Spleen (tissue), 11 donors: Measurements from ENCODE around the gene HEXD. TPM values are rescaled to one million over a fixed set of nuclear protein-coding genes. Genes with fewer than 3 reads are reported as not detected.
"Not testable (repeated sequence)": the region's sequence is repeated elsewhere in the genome, so short reads cannot be mapped to it uniquely, and the experiment has no call there.

Experiments
- DNase-seq: peaks from one replicate; pipeline ENCODE4 v3.0.0-alpha.2; 2020
- H3K27ac ChIP-seq, 8 donors: fragments of 200-600 bp; sonication (generic) in 7 of 8; 1 replicate in 4 of 8; 2 replicates in 4 of 8; pipeline versions ENCODE4 v1.5.0 to v1.8.0; 2016 to 2021; ENCODE audit warnings: inconsistent platforms in 4 of 8, mild to moderate bottlenecking in 4 of 8, moderate library complexity in 1 of 8
- H3K27me3 ChIP-seq, 7 donors: fragments of 200-600 bp; sonication (generic) in 6 of 7; replicated peaks in 1 of 7; 1 replicate in 4 of 7; 2 replicates in 3 of 7; pipeline versions ENCODE4 v1.5.0 to v1.8.0; 2016 to 2021; ENCODE audit warnings: inconsistent platforms in 3 of 7, mild to moderate bottlenecking in 1 of 7
- H3K36me3 ChIP-seq, 6 donors: fragments of 200-600 bp; sonication (generic) in 5 of 6; 1 replicate in 4 of 6; 2 replicates in 2 of 6; pipeline versions ENCODE4 v1.5.0 to v1.8.0; 2016 to 2021; ENCODE audit warnings: inconsistent platforms in 2 of 6
- H3K4me1 ChIP-seq, 6 donors: fragments of 200-600 bp; sonication (generic) in 5 of 6; 1 replicate in 3 of 6; 2 replicates in 3 of 6; pipeline versions ENCODE4 v1.5.0 to v1.8.0; 2016 to 2021; ENCODE audit warnings: inconsistent platforms in 3 of 6
- H3K4me3 ChIP-seq, 8 donors: fragments of 200-600 bp; sonication (generic) in 7 of 8; 1 replicate in 4 of 8; 2 replicates in 4 of 8; pipeline versions ENCODE4 v1.5.0 to v1.8.0; 2016 to 2021; ENCODE audit warnings: inconsistent platforms in 4 of 8, mild to moderate bottlenecking in 4 of 8, moderate library complexity in 2 of 8
- H3K9me3 ChIP-seq, 8 donors: fragments of 200-600 bp; sonication (generic) in 7 of 8; 1 replicate in 4 of 8; 2 replicates in 4 of 8; pipeline versions ENCODE4 v1.5.0 to v1.8.0; 2016 to 2021; ENCODE audit warnings: inconsistent platforms in 4 of 8
- POLR2A ChIP-seq, 3 donors: fragments of 450-650 bp; IDR thresholded peaks; one replicate each; pipeline ENCODE4 v1.5.1; 2017; ENCODE audit warnings: antibody characterized with exemption in 3 of 3, mild to moderate bottlenecking in 1 of 3
- POLR2AphosphoS5 ChIP-seq, 3 donors: sonication (generic); formaldehyde crosslinking; IDR thresholded peaks; one replicate each; pipeline ENCODE4 v1.5.1; 2017; ENCODE audit warnings: antibody characterized with exemption in 3 of 3
- WGBS, 5 donors: extraction: QIAGEN DNeasy Blood & Tissue Kit in 3 of 5; methylation state at CpG; one replicate each; pipeline versions ENCODE4 v1.1.5 to v1.1.7; 2013 to 2018; 5-methylcytosine and 5-hydroxymethylcytosine counted together
- intact Hi-C: fragments of 100-400 bp; cut with DNase I; formaldehyde crosslinking; loops from one replicate; pipeline ENCODE4 v1.15.0; 2023; ENCODE audit warnings: low total_unique reads
- polyA plus RNA-seq, 3 donors: library from polyadenylated mRNA; stranded (reverse); fragments of 200-250 nt; gene quantifications; one replicate each; pipeline ENCODE4 v1.2.1, GENCODE V29; 2013
- total RNA-seq, 7 donors: library from RNA; depleted of rRNA in 3 of 7; stranded (reverse); fragments of >200 nt in 3 of 7; fragmentation: NEBNext Ultra II Directional in 4 of 7; extraction: Animal tissue kit (Norgen Biotek cat#: 25700) in 4 of 7; gene quantifications; one replicate each; pipeline versions ENCODE4 v1.1.0 to v1.2.1, GENCODE V29; 2016 to 2021
- TF ChIP-seq, protein P1 (sequence below), 11 experiments: fragments of 200-600 bp in 7 of 11; fragments of 450-650 bp in 4 of 11; sonication (generic) in 4 of 11; IDR thresholded peaks in 8 of 11; conservative IDR thresholded peaks in 3 of 11; 1 replicate in 7 of 11; 2 replicates in 4 of 11; pipeline versions ENCODE4 v1.4.0 to v1.8.0; 2016 to 2021; ENCODE audit warnings: antibody characterized with exemption in 11 of 11, inconsistent platforms in 4 of 11, mild to moderate bottlenecking in 1 of 11
- donor health status: healthy with polysubstance abuse.
- donor health status: DM: no; HTN: no; CAD: no; lungs with moderate emphysema.
- donor health status: DM: no; HTN: no; CAD: no.
- donor health status: Bipolar disorder and iron deficiency.
- donor health status: healthy.
- donor health status: DM: no; HTN: no; CAD: no.
- donor health status: DM: yes; HTN: yes; CAD: no.

Gene HEXD
- total and polyA plus RNA-seq, 10 donors, result 62.3 to 272 (median 74.7) TPM

DNA sequence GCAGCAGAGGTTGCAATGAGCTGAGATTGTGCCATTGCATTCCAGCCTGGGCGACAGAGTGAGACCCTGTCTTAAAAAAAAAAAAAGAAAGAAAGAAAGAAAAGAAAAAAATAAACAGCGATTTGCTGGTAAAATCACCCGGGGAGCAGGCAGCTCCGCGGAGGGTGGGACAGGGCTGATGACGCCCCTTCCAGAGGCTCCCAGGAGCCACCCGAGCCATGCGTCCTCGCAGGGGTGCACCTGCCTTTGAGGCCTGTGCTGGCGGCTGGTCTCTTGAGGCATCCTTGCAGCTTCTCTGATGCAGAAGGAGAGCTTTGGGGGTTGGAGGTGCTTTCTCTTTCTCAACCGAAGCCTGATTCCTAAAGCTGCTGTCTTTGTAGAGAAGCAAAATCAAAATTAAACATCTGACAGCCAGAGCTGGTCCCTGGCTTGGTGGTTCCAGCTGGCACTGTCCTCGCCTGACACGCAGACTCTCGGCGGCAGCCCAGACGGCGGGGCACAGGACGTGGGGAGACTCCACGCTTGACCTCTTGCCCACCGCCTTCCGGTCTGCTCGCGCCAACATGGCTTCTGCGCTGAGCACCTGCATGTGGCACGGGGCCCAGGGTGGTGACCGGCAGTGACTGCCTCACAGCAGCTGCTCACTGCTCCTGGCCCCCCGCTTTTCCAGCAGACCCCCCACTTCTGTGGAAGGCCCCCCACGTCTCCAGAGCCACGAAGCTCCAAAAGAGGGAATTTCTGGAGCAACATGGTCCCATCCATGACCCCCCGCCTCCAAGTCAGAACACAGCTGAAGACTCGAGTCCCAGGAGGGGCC is 40.0 kb upstream of the HEXD start:
- TF ChIP-seq, protein P1, sequence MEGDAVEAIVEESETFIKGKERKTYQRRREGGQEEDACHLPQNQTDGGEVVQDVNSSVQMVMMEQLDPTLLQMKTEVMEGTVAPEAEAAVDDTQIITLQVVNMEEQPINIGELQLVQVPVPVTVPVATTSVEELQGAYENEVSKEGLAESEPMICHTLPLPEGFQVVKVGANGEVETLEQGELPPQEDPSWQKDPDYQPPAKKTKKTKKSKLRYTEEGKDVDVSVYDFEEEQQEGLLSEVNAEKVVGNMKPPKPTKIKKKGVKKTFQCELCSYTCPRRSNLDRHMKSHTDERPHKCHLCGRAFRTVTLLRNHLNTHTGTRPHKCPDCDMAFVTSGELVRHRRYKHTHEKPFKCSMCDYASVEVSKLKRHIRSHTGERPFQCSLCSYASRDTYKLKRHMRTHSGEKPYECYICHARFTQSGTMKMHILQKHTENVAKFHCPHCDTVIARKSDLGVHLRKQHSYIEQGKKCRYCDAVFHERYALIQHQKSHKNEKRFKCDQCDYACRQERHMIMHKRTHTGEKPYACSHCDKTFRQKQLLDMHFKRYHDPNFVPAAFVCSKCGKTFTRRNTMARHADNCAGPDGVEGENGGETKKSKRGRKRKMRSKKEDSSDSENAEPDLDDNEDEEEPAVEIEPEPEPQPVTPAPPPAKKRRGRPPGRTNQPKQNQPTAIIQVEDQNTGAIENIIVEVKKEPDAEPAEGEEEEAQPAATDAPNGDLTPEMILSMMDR (IDR thresholded peaks at IDR 0.05 in 8 of 11, conservative IDR thresholded peaks at IDR 0.05 in 3 of 11), result no peak
- no peak for TF ChIP-seq POLR2AphosphoS5 (IDR thresholded peaks at IDR 0.05)
- no peak for TF ChIP-seq POLR2A (IDR thresholded peaks at IDR 0.05)
- Histone ChIP-seq H3K4me1 (peaks cover 0 to 7% (median under 1%) of the 10 kb centered on the region in 6 donors), H3K27me3 (peaks cover 0 to 89% (median 41%) of the 10 kb centered on the region in 7 donors), H3K27ac (no peak overlapping the region), H3K9me3 (no peaks in the 10 kb centered on the region), H3K4me3 (no peak overlapping the region), H3K36me3 (no peaks in the 10 kb centered on the region)
- DNase-seq, result no peak
- intact Hi-C loops, result no loop called here
- 75 to 87% (median 81%) methylated on average over 28 to 31 of the region's 31 CpGs for WGBS, 5 donors

DNA sequence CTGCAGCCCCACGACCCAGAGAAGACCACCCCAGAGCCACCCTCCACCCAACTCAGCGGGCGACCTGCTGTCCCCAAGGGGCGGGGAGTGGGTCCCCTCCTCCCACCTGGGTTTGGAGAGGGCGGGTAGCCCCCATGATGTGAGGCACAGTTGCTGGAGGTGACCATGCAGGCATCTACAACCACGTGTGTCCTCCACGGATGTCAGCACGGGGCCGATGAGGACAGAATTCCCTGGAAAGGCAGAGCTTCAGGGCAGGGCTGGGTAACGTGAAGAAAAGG is 39.5 kb upstream of the HEXD start:
- H3K27me3 ChIP-seq, result peaks cover 0 to 87% (median 42%) of the 10 kb centered on the region in 7 donors
- no peak overlapping the region for H3K4me3 ChIP-seq
- peaks cover 0 to 3% (median 0%) of the 10 kb centered on the region in 6 donors for H3K4me1 ChIP-seq
- no peaks in the 10 kb centered on the region for H3K9me3 ChIP-seq
- intact Hi-C loops, result no loop called here
- no peak for DNase-seq
- no peak overlapping the region for H3K27ac ChIP-seq
- no peaks in the 10 kb centered on the region for H3K36me3 ChIP-seq
- WGBS, 5 donors, result 61 to 83% (median 73%) methylated on average over 7 to 10 of the region's 10 CpGs
- no peak for TF ChIP-seq POLR2A (IDR thresholded peaks at IDR 0.05)
- no peak for TF ChIP-seq POLR2AphosphoS5 (IDR thresholded peaks at IDR 0.05)
- TF ChIP-seq, protein P1 (IDR thresholded peaks at IDR 0.05 in 8 of 11, conservative IDR thresholded peaks at IDR 0.05 in 3 of 11), result no peak

DNA sequence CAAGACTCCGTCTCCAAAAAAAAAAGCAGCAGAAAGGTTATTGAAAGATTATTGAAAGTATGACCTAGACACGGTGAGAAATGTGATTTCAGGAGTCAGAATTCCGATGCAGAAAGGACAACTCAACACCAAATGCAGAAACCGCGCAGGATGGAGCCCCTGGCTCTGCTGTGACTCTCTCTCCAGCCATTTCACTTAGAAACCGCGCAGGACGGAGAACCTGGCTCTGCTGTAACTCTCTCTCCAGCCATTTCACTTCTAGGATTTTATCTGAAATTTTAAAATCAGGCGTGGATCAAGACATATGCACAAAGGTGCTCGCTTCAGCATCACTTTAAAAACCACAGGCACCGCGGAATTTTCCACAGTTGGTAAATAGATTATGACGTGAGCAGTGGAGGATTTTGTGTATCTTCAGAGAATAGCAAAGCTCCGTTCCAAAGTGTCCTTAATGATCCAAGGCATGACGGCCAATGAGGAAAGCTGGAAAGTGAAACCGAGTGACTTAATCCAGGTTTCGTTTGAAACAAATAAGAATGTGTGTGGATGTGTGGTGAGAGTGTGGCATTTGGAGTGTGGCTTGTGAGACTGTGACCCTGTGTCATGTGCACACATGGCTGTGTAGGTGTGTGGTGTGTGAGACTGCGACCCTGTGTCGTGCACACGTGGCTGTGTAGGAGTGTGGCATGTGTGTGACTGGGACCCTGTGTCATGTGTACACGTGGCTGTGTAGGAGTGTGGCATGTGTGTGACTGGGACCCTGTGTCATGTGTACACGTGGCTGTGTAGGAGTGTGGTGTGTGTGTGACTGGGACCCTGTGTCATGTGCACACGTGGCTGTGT is 37.1 kb upstream of the HEXD start:
- Histone ChIP-seq H3K4me1 (peaks cover 0 to 11% (median 0%) of the 10 kb centered on the region in 6 donors), H3K27ac (no peak overlapping the region), H3K9me3 (no peaks in the 10 kb centered on the region), H3K27me3 (peaks cover 0 to 87% (median 39%) of the 10 kb centered on the region in 7 donors), H3K36me3 (no peaks in the 10 kb centered on the region), H3K4me3 (no peak overlapping the region)
- DNase-seq, result no peak
- WGBS, 5 donors, result 64 to 76% (median 67%) methylated on average over 23 of the region's 23 CpGs
- intact Hi-C loops, result no loop called here
- TF ChIP-seq POLR2AphosphoS5 (IDR thresholded peaks at IDR 0.05), result no peak
- TF ChIP-seq, protein P1 (IDR thresholded peaks at IDR 0.05 in 8 of 11, conservative IDR thresholded peaks at IDR 0.05 in 3 of 11), result no peak
- no peak for TF ChIP-seq POLR2A (IDR thresholded peaks at IDR 0.05)

- intact Hi-C loops, H3K27ac ChIP-seq, H3K9me3 ChIP-seq, H3K36me3 ChIP-seq, DNase-seq, H3K4me3 ChIP-seq: not testable (repeated sequence)
- peaks cover 0 to 87% (median 42%) of the 10 kb centered on the region in 7 donors for H3K27me3 ChIP-seq
- peaks cover 0 to 15% (median under 1%) of the 10 kb centered on the region in 6 donors for H3K4me1 ChIP-seq
- 69 to 85% (median 80%) methylated on average over 10 of the region's 10 CpGs for WGBS, 5 donors
Measured at GRCh38 chr17:82381703-82382009, 36.5 kb upstream of the HEXD start.

GRCh38 chr17:82382220-82382932 is 35.8 kb upstream of the HEXD start:
- H3K27me3 ChIP-seq, result peaks cover 0 to 93% (median 45%) of the 10 kb centered on the region in 7 donors
- peaks cover 0 to 22% (median 4%) of the 10 kb centered on the region in 6 donors for H3K4me1 ChIP-seq
- intact Hi-C loops, result not testable (repeated sequence)

More at GRCh38 chr17:82382220-82382932, 35.8 kb upstream of the HEXD start:
- 84 to 90% (median 87%) methylated on average over 18 to 21 of the region's 21 CpGs for WGBS, 5 donors
- not testable (repeated sequence) for H3K27ac ChIP-seq, DNase-seq, H3K9me3 ChIP-seq, H3K36me3 ChIP-seq, H3K4me3 ChIP-seq
